HepG2 (cell line): ENCODE results near the gene CERT1. TPM values are rescaled to one million over a fixed set of nuclear protein-coding genes. Genes with fewer than 3 reads are reported as not detected.
A peak's percentile ranks its signal among the peaks of the same experiment; 100 is the strongest.

Experiments
- CEBPB ChIP-seq: IDR thresholded peaks from 2 replicates; pipeline ENCODE4 v1.6.1; 2011; ENCODE audit warnings: low read depth, low read length, improper control_type of control experiment, borderline replicate concordance
- CHD4 ChIP-seq: fragments of 200-600 bp; sonication (generic); IDR thresholded peaks from 2 replicates; pipeline ENCODE4 v1.7.0; 2017; ENCODE audit warnings: mild to moderate bottlenecking, low read length, borderline replicate concordance
- ELF3 ChIP-seq: IDR thresholded peaks from 2 replicates; pipeline ENCODE4 v1.6.1; 2016; ENCODE audit warnings: missing genetic modification reagents, missing compliant biosample characterization
- FLYWCH1 ChIP-seq: sonication (generic); formaldehyde crosslinking; IDR thresholded peaks from 2 replicates; pipeline ENCODE4 v1.8.1; 2023; ENCODE audit warnings: mild to moderate bottlenecking, missing genetic modification reagents
- FOXA1 ChIP-seq, 2 experiments: fragments of 450-650 bp in 1 of 2; sonication (generic) in 1 of 2; formaldehyde crosslinking in 1 of 2; IDR thresholded peaks; 2 replicates each; pipeline versions ENCODE4 v1.4.0 to v1.6.1; 2016 to 2020; ENCODE audit warnings: missing genetic modification reagents in 1 of 2
- HHEX ChIP-seq: IDR thresholded peaks from 2 replicates; pipeline ENCODE4 v1.6.1; 2016; ENCODE audit warnings: control low read depth
- HNRNPL ChIP-seq: fragments of 200-400 bp; formaldehyde crosslinking; IDR thresholded peaks from 2 replicates; pipeline ENCODE4 v1.6.1; 2017; ENCODE audit warnings: mild to moderate bottlenecking, low read depth, low read length
- KDM2A ChIP-seq: sonication (generic); formaldehyde crosslinking; IDR thresholded peaks from 2 replicates; pipeline ENCODE4 v1.4.0; 2020; ENCODE audit warnings: low read depth, missing genetic modification reagents, borderline replicate concordance
- MED1 ChIP-seq: sonication (generic); formaldehyde crosslinking; IDR thresholded peaks from 2 replicates; pipeline ENCODE4 v1.4.0; 2020; ENCODE audit warnings: missing genetic modification reagents
- MED8 ChIP-seq: sonication (generic); formaldehyde crosslinking; IDR thresholded peaks from 2 replicates; pipeline ENCODE4 v1.8.1; 2023; ENCODE audit warnings: mild to moderate bottlenecking, missing genetic modification reagents; ENCODE audit not compliant: insufficient replicate concordance
- ONECUT2 ChIP-seq: sonication (generic); formaldehyde crosslinking; IDR thresholded peaks from 2 replicates; pipeline ENCODE4 v1.4.0; 2020; ENCODE audit warnings: missing genetic modification reagents
- THYN1 ChIP-seq: sonication (generic); formaldehyde crosslinking; IDR thresholded peaks from 2 replicates; pipeline ENCODE4 v1.8.1; 2023; ENCODE audit warnings: low read depth, mild to moderate bottlenecking, moderate library complexity, missing genetic modification reagents, borderline replicate concordance
- YY1 ChIP-seq: IDR thresholded peaks from 2 replicates; pipeline ENCODE4 v1.6.1; 2011; ENCODE audit warnings: low read length, low read depth, moderate library complexity, mild to moderate bottlenecking; ENCODE audit not compliant: insufficient read depth, insufficient replicate concordance
- ZNF337 ChIP-seq: sonication (generic); formaldehyde crosslinking; IDR thresholded peaks from 2 replicates; pipeline ENCODE4 v1.5.1; 2020; ENCODE audit warnings: missing genetic modification reagents, low read depth, mild to moderate bottlenecking, borderline replicate concordance
- ZNF547 ChIP-seq: sonication (generic); formaldehyde crosslinking; IDR thresholded peaks from 2 replicates; pipeline ENCODE4 v1.5.1; 2020; ENCODE audit warnings: mild to moderate bottlenecking, missing genetic modification reagents
- ZNF777 ChIP-seq: sonication (generic); formaldehyde crosslinking; IDR thresholded peaks from 2 replicates; pipeline ENCODE4 v1.4.0; 2020; ENCODE audit warnings: missing genetic modification reagents
- ZNF883 ChIP-seq: sonication (generic); formaldehyde crosslinking; IDR thresholded peaks from 2 replicates; pipeline ENCODE4 v1.5.1; 2020; ENCODE audit warnings: mild to moderate bottlenecking, missing genetic modification reagents; ENCODE audit errors: not compliant biosample characterization
- ZSCAN9 ChIP-seq: IDR thresholded peaks from 2 replicates; pipeline ENCODE4 v1.6.1; 2016; ENCODE audit warnings: borderline replicate concordance
- polyA plus RNA-seq, 8 experiments: library from polyadenylated mRNA; depleted of rRNA in 3 of 8; stranded (reverse) in 7 of 8; unstranded in 1 of 8; fragments of >200 nt; fragmentation: Illumina TruSeq in 4 of 8; extraction: Trizol in 4 of 8; gene quantifications; 2 replicates each; pipeline versions ENCODE4 v1.2.1 to v1.2.3, GENCODE V29; 2011 to 2016; ENCODE audit warnings: low read depth in 4 of 8, missing spikeins in 1 of 8, mixed read lengths in 1 of 8; ENCODE audit not compliant: insufficient read depth in 1 of 8
- total RNA-seq, 5 experiments: library from RNA; depleted of rRNA; stranded (reverse); fragments of >200 nt; fragmentation: Illumina TruSeq; extraction: Trizol; gene quantifications; 2 replicates each; pipeline ENCODE4 v1.2.3, GENCODE V29; 2016; ENCODE audit warnings: low read depth in 1 of 5
- TF ChIP-seq, protein P1 (sequence below): sonication (generic); formaldehyde crosslinking; IDR thresholded peaks from 2 replicates; pipeline ENCODE4 v1.5.0; 2020; ENCODE audit warnings: mild to moderate bottlenecking, missing genetic modification reagents, borderline replicate concordance
- TF ChIP-seq, protein P2 (sequence below): sonication (generic); formaldehyde crosslinking; IDR thresholded peaks from 2 replicates; pipeline ENCODE4 v1.5.0; 2020; ENCODE audit warnings: missing genetic modification reagents, mild to moderate bottlenecking, borderline replicate concordance
- TF ChIP-seq, protein P3 (sequence below): sonication (generic); formaldehyde crosslinking; IDR thresholded peaks from 2 replicates; pipeline ENCODE4 v1.5.0; 2020; ENCODE audit warnings: mild to moderate bottlenecking, missing genetic modification reagents
- TF ChIP-seq, protein P4 (sequence below): sonication (generic); formaldehyde crosslinking; IDR thresholded peaks from 2 replicates; pipeline ENCODE4 v1.8.0; 2022; ENCODE audit warnings: missing genetic modification reagents, mild to moderate bottlenecking, inconsistent platforms, borderline replicate concordance
- TF ChIP-seq, protein P5 (sequence below): sonication (generic); formaldehyde crosslinking; IDR thresholded peaks from 2 replicates; pipeline ENCODE4 v1.4.0; 2020; ENCODE audit warnings: missing genetic modification reagents, borderline replicate concordance

CERT1 gene
- total and polyA plus RNA-seq, 2 of the 13 experiments (the other 11 are each of a cell fraction or from before 2014, with no cell fraction given) = 8.2 to 12.7 TPM

DNA sequence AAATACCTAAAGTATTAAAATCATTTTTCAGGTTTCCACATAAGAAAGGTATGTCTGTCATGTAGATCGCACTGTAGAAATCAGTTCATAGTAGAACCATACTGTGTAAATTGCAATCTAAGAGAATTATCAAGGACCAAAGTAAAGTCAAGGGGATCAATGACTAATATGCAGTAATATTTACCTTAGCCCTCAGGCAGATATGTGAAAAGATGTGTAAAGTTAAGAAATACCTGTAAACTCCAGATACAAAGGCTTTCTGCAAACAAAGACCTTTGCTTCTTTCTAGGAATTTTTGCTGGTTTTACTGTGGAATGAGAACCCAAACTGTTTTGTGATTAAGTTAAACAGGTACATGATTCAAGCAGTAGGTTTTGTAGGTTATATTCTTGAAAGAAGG lies 11.8 kb upstream of the CERT1 start (continued):
- TF ChIP-seq HHEX (CRISPR knock-in tag) (peak; percentile 97), CHD4 (no peak), ONECUT2 (peak; percentile 90), THYN1 (CRISPR knock-in tag) (no peak), MED8 (no peak), HNRNPL (no peak), YY1 (no peak), ZNF883 (no peak), ZSCAN9 (CRISPR knock-in tag) (no peak), ZNF547 (CRISPR knock-in tag) (no peak), FLYWCH1 (CRISPR knock-in tag) (no peak), ELF3 (CRISPR knock-in tag) (no peak), ZNF337 (no peak), CEBPB (peak; percentile 30; the same call in 1 of the 2 replicates), KDM2A (no peak), FOXA1 (IDR thresholded peaks at IDR 0.05) (no peak), FOXA1 (CRISPR knock-in tag; IDR thresholded peaks at IDR 0.05) (peak; percentile 71), MED1 (no peak), ZNF777 (CRISPR knock-in tag) (no peak)
- TF ChIP-seq, protein P1, sequence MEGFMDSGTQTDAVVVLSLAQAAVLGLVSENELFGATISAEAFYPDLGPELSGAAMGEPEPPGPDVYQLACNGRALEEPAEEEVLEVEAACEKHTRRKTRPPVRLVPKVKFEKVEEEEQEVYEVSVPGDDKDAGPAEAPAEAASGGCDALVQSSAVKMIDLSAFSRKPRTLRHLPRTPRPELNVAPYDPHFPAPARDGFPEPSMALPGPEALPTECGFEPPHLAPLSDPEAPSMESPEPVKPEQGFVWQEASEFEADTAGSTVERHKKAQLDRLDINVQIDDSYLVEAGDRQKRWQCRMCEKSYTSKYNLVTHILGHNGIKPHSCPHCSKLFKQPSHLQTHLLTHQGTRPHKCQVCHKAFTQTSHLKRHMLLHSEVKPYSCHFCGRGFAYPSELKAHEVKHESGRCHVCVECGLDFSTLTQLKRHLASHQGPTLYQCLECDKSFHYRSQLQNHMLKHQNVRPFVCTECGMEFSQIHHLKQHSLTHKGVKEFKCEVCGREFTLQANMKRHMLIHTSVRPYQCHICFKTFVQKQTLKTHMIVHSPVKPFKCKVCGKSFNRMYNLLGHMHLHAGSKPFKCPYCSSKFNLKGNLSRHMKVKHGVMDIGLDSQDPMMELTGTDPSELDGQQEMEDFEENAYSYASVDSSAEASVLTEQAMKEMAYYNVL (CRISPR knock-in tag) = no peak
- TF ChIP-seq, protein P2, sequence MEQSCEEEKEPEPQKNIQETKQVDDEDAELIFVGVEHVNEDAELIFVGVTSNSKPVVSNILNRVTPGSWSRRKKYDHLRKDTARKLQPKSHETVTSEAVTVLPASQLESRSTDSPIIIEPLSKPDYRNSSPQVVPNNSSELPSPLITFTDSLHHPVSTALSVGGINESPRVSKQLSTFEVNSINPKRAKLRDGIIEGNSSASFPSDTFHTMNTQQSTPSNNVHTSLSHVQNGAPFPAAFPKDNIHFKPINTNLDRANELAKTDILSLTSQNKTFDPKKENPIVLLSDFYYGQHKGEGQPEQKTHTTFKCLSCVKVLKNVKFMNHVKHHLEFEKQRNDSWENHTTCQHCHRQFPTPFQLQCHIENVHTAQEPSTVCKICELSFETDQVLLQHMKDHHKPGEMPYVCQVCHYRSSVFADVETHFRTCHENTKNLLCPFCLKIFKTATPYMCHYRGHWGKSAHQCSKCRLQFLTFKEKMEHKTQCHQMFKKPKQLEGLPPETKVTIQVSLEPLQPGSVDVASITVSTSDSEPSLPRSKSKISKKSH (CRISPR knock-in tag) = no peak
- TF ChIP-seq, protein P3, sequence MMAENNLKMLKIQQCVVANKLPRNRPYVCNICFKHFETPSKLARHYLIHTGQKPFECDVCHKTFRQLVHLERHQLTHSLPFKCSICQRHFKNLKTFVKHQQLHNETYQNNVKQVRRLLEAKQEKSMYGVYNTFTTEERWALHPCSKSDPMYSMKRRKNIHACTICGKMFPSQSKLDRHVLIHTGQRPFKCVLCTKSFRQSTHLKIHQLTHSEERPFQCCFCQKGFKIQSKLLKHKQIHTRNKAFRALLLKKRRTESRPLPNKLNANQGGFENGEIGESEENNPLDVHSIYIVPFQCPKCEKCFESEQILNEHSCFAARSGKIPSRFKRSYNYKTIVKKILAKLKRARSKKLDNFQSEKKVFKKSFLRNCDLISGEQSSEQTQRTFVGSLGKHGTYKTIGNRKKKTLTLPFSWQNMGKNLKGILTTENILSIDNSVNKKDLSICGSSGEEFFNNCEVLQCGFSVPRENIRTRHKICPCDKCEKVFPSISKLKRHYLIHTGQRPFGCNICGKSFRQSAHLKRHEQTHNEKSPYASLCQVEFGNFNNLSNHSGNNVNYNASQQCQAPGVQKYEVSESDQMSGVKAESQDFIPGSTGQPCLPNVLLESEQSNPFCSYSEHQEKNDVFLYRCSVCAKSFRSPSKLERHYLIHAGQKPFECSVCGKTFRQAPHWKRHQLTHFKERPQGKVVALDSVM = no peak
- TF ChIP-seq, protein P4, sequence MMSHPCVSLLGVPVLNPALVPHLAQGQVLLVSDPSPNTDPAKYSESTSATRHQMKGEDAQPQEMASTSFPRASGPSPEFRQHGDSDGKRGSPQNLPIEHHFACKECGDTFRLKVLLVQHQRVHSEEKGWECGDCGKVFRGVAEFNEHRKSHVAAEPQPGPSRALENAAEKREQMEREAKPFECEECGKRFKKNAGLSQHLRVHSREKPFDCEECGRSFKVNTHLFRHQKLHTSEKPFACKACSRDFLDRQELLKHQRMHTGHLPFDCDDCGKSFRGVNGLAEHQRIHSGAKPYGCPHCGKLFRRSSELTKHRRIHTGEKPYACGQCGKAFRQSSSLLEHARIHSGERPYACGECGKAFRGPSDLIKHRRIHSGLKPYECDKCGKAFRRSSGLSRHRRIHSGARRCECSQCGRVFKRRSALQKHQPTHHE = no peak
- TF ChIP-seq, protein P5, sequence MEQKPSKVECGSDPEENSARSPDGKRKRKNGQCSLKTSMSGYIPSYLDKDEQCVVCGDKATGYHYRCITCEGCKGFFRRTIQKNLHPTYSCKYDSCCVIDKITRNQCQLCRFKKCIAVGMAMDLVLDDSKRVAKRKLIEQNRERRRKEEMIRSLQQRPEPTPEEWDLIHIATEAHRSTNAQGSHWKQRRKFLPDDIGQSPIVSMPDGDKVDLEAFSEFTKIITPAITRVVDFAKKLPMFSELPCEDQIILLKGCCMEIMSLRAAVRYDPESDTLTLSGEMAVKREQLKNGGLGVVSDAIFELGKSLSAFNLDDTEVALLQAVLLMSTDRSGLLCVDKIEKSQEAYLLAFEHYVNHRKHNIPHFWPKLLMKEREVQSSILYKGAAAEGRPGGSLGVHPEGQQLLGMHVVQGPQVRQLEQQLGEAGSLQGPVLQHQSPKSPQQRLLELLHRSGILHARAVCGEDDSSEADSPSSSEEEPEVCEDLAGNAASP (CRISPR knock-in tag) = no peak
